Skeletal muscle cell (primary cell): ENCODE results near the gene CYP3A5.
"Not testable (repeated sequence)": the region's sequence is repeated elsewhere in the genome, so short reads cannot be mapped to it uniquely, and the experiment has no call there.

Experiments used
- DNase-seq: peaks from one replicate; pipeline ENCODE4 v3.0.0-alpha.2; 2010; ENCODE audit warnings: low read depth
- H3K4me3 ChIP-seq: 2 replicates; pipeline ENCODE4 v1.5.1; 2011; ENCODE audit warnings: low read depth, mild to moderate bottlenecking, control low read depth, low read length, moderate library complexity

The CYP3A5 gene

GRCh38 chr7:99648843-99649242 is 31.0 kb downstream of the CYP3A5 start:
- no peak for DNase-seq
- H3K4me3 ChIP-seq = no peak overlapping the region

DNA sequence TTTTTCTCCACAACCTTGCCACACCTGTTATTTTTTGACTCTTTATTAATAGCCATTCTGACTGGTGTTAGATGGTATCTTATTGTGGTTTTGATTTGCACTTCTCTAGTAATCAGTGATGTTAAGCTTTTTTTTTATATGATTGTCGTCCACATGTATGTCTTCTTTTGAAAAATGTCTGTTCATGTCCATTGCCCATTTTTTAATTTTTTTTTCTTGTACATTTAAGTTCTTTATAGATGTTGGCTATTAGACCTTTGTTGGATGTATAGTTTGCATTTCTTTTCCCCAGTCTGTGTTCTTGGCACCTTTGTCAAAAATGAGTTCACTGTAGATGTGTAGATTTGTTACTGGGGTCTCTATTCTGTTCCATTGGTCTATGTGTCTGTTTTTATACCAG is 34.2 kb downstream of the CYP3A5 start:
- no peak overlapping the region for H3K4me3 ChIP-seq
- DNase-seq = no peak

DNA sequence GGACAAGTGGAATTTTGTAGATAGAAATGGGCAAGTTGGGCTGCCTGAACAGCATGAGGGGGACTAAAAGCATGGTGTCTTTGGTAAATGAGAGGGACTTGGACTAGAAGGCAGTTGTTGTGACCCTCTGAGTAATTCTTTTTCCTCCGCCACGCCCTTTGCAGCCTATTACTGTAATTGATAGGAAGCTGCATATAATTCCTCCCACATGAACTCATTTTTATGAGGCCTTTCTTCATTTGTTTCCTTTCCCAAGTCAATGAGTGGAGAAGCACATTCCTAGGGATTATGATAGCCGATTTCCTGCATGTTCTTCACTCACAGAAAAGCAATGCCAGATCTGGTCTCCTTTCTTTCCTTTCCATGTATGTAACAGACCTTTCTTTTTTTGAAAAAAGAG is 35.4 kb downstream of the CYP3A5 start:
- H3K4me3 ChIP-seq = no peak overlapping the region
- no peak for DNase-seq

GRCh38 chr7:99643464-99643863 is 36.3 kb downstream of the CYP3A5 start:
- H3K4me3 ChIP-seq = no peak overlapping the region
- DNase-seq = no peak

- DNase-seq = no peak
- H3K4me3 ChIP-seq = no peak overlapping the region
These were observed 37.8 kb downstream of the CYP3A5 start for GRCh38 chr7:99642027-99642426.

GRCh38 chr7:99639267-99639666 is 40.5 kb downstream of the CYP3A5 start:
- no peak overlapping the region for H3K4me3 ChIP-seq
- no peak for DNase-seq

- no peak for DNase-seq
These were observed 41.1 kb downstream of the CYP3A5 start for GRCh38 chr7:99638731-99639130.

DNA sequence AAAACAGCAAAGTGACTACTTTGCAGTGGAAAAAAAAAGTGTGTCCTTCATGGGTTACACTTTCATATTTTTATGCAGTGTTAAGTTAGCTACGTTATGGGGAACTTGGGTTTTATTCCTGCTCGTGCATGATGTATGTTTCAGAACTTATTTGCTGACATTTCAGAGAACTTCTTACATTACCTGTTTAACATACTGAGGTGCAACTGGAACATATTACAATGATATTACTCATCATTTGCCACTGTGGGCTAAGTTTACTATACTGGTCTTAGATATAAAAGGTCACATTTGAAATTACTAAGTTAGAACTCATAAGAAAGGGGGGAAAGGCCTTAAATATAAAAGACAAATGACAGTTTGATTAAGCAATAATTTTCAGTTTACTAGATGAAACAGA is 42.4 kb downstream of the CYP3A5 start:
- not testable (repeated sequence) for DNase-seq, H3K4me3 ChIP-seq

More at GRCh38 chr7:99638731-99639130, 41.1 kb downstream of the CYP3A5 start:
- H3K4me3 ChIP-seq = no peak overlapping the region

- H3K4me3 ChIP-seq = no peak overlapping the region
- peak; percentile 10 for DNase-seq
These were observed 48.3 kb downstream of the CYP3A5 start for GRCh38 chr7:99631295-99632109.

- no peak for DNase-seq
These were observed 50.2 kb downstream of the CYP3A5 start for GRCh38 chr7:99629643-99630042.

GRCh38 chr7:99628471-99629465 is 51.0 kb downstream of the CYP3A5 start:
- no peak overlapping the region for H3K4me3 ChIP-seq
- DNase-seq = no peak

More at GRCh38 chr7:99629643-99630042, 50.2 kb downstream of the CYP3A5 start:
- no peak overlapping the region for H3K4me3 ChIP-seq

- no peak for DNase-seq
- H3K4me3 ChIP-seq = no peak overlapping the region
These were observed 52.3 kb downstream of the CYP3A5 start for GRCh38 chr7:99627513-99627912.

DNA sequence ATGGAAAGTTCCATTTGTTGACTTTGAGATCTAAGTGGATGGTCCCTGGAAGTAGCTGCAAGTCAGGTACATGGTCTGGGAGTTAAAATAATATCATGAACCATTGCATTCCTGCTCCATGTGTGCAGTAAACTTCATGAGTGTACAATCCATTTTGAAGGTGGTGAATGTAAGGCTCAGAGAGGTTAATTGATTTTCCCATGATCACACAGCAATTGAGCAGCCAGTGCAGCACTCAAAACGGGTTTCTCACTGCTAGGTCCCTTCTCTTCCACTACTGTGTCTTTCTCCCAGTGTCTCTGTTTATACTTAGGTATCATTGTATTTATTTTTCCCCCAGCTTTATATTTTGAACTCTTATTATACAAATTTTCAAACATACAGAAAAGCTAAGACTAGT is 53.1 kb downstream of the CYP3A5 start:
- DNase-seq = no peak
- no peak overlapping the region for H3K4me3 ChIP-seq

GRCh38 chr7:99625961-99626360 is 53.8 kb downstream of the CYP3A5 start:
- DNase-seq = no peak
- H3K4me3 ChIP-seq = no peak overlapping the region

DNA sequence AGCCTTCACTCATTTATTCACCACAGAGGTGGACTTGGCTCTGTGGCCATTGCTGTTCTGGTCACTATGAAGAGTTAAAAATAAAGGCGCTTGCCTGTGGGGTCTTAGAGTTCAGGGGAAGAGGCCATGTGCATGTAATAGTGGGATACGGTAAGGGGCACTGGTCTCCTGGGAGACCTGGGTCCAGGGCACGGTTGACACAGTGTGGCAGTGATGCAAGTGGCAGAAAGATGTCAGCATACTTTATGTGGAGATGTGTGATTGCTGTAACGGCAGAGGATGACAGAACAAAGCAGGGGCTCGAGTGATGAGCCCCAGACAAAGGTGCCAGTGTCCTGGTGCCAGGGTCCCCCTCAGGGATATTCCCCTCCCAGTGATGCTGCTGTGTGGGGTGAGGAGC is 54.5 kb downstream of the CYP3A5 start:
- H3K4me3 ChIP-seq = no peak overlapping the region
- DNase-seq = no peak

- no peak for DNase-seq
- H3K4me3 ChIP-seq = no peak overlapping the region
These were observed 55.3 kb downstream of the CYP3A5 start for GRCh38 chr7:99624484-99624883.

DNA sequence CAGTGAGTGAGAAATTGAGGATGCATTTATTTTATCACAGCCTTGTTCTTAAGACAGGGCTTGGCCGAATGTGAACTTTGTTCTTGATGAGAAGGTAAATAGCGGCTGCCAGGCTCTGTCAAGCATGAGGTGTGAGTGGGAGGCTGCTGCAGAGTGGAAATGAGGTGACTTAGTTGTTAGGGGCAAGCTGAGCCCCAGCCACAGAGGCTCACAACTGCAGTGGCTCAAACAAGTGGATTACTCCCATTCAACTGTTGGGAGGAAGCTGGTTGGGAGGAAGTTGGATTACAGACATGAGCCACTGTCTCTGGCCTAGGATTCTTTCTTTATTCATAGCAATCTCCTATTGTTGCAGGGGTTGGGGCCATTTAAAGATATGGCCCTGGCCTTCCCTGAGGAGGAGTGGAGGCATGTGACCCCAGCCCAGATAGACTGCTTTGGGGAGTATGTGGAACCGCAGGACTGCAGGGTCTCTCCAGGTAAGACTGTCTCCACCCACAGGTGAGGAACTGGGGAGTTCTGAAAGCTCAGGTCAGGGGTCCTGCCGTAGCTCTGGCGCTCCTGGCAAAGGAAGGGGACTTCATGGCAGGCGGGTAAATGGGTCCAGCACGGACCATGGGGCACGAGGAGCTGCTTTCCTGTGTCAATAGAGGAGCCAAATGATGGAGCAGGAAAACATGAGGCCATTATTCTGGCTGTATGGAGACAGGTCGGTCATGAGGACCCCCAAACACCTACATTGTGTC is 55.9 kb downstream of the CYP3A5 start:
- no peak overlapping the region for H3K4me3 ChIP-seq
- no peak for DNase-seq

GRCh38 chr7:99623091-99623693 is 56.6 kb downstream of the CYP3A5 start:
- H3K4me3 ChIP-seq = no peak overlapping the region
- DNase-seq = no peak

DNA sequence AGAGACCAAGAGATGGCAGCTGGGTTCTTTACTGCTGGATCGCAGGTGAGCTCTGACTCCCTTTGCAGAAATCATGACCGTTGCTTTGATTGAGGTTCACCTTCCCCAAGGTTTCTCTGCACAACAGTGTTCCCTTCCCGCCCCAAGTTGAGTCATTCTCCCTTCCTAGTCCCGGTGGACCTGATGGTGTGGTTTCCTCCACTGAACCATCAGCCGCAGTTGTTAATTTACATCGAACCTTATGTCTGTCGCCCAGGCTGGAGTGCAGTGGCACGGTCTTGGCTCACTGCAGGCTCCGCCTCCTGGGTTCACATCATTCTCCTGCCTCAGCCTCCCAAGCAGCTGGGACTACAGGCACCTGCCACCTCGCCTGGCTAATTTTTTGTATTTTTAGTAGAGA is 57.2 kb downstream of the CYP3A5 start:
- DNase-seq = no peak

More for the DNA sequence above, 57.2 kb downstream of the CYP3A5 start:
- H3K4me3 ChIP-seq = no peak overlapping the region
